ENCODE results near the gene GBX1. TPM values are rescaled to one million over a fixed set of nuclear protein-coding genes. Genes with fewer than 3 reads are reported as not detected.

The GBX1 gene
- total RNA-seq, 2 donors from 2014 or later: not detected

GRCh38 chr7:151109094-151110048, 58.1 kb downstream of the GBX1 start:
- ATAC-seq: peak; percentile 43
- DNase-seq: peak in 1 of 2 donors; percentile 32
- intact Hi-C loops (cut with DNase I, micrococcal nuclease): no loop called here

DNA sequence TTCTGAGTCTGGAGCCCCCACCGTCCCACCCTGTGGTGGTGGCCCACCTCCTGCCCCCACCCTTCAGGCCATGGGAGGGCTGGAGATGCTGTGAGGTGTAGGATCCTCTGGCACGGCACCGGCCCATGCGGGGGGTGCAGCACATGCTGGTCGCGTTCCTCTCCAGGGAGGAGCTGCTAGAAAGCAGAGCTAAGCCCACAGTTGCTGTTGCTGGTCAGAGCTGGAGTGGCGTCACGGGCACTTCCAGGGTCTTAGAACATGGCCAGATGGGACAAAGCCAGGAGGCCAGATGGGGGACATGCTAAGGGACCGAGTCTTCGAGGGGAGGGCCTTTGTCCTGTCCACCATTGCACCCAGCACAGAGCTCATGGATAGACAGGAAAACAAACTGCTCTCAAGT, 59.6 kb downstream of the GBX1 start:
- no peak for DNase-seq
- no peak for ATAC-seq
- intact Hi-C loops (cut with DNase I, micrococcal nuclease): no loop called here

DNA sequence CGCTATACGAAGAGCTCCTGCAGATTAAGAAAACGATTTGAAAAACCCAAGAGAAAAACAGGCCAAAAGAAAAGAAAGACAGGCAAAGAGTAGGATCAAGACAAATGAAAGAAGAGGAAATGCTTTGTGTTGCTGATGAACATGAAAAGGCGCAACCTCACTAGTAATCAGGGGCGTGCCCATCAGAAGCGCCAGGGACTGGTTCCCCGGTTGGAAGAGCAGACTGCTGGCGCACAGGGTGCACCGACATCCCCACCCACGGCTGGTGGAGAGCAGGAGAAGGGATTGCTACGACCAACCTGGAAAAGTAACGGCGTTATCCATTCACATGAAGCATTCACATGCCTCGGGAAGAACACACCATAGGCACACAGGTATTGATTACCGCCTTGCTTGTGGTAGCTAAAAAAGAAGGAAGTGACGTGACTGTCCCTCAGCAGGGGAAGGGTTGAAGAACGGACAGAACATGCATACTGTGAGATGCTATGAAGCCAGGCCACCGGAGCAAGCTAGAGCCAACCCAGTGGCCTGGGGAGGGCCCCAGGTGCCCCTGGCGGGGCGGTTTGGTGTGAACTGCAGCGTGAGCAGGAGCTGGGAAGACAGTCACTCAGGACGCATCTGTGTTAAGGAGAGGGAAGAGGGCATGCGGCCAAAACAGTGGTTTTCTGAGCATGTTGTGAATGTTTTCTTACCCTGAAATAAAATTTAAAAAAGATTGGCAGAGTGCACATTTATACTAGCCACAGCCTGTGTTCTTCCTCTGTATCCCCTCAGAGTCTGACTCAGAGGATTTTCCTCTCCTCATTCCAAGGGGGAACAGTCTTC, 62.9 kb downstream of the GBX1 start:
- DNase-seq (no peak), ATAC-seq (no peak)
- intact Hi-C loops (cut with DNase I, micrococcal nuclease): no loop called here

GRCh38 chr7:151103973-151104372, 63.5 kb downstream of the GBX1 start:
- intact Hi-C loops (cut with DNase I, micrococcal nuclease): no loop called here
- no peak for ATAC-seq
- DNase-seq: no peak

DNA sequence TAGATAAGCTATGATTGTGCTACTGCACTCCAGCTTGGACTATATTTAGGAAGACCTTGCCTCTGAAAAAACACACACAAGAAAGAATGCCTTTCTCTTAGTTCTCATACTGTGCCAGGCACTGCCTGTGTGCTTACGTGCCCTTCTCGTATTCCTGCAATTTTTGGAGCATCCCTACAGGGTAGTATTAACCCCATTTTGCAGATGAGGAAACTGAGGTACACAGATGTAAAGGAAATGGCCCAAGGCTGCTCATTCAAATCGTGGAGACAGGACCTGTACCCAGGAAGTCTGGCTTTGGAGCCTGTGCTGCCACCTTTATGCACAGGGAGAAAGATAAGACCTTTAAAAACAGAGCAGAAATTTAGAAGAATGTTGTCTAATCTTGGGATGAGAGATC, 64.5 kb downstream of the GBX1 start:
- ATAC-seq (no peak), DNase-seq (no peak)

DNA sequence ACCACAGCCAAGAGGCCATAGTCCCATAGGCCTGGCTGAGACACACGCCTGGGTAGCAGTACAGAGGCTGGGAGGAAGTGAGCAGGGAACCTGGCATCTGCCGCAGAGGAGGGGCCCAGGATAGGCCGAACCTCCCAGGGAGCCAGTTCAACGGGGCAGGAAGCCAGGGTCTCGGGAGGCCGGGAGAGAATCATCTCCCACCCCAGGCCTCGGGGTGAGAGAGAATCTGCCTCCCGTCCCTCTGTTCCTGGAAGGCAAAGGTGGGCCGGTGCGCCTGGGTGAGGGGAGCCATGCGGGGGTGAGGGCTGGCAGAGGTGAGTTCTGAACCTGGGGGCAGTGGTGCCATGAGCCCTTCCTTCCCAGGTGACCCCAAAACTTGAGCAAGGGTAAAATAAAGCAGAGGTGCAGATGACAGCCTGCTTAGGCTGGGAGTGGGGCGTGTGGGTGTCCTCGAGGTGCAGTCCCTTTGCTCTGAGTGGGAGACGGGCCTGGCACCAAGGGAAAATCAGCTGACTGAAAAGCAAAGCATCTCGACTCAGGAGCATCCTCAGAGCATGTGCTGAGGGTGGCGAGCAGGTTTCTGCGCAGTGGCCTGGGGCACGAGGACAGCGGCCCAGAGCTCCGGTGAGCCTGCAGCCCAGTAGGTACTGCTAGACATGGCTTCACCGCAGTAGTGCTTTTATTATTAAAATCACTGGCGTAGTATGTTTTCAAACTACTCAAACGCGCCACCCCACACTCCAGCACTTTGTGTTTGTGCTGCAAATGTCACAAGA, 65.7 kb downstream of the GBX1 start:
- intact Hi-C loops (cut with DNase I, micrococcal nuclease): no loop called here
- DNase-seq: no peak
- ATAC-seq: no peak

More for the DNA sequence above, 64.5 kb downstream of the GBX1 start:
- intact Hi-C loops (cut with DNase I, micrococcal nuclease): no loop called here

DNA sequence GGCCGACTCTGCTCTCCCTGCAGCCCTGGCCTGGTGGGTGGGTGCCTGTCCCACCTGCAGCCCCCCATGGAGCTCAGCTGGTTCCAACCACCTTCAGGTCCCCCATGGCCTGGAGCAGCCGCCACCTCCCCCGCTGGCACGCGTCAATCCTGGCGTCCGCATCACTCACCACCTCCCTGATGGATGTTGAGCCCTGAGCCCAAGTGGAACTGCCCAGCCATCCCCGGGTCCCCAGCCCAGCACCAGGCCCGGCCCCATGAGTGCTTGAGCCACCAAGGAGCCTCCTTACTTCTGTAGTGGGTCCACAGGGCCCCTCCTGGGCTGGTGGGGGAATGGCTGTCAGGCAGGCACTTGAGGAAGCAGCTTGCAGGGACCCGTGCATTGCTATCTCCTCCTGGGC, 66.6 kb downstream of the GBX1 start:
- ATAC-seq (no peak), DNase-seq (no peak)
- intact Hi-C loops (cut with DNase I, micrococcal nuclease): no loop called here

GRCh38 chr7:151099486-151100211, 67.8 kb downstream of the GBX1 start:
- intact Hi-C loops (cut with DNase I, micrococcal nuclease): no loop called here
- no peak for ATAC-seq
- no peak for DNase-seq

Other genes starting within 250 kb of the GBX1 start
- gene KCNH2, start 189.4 kb downstream of the GBX1 start, total RNA-seq: 10 to 100 TPM in 1 of 2 donors, under 1 TPM in 1; 0.92 to 10.4 TPM
- gene NOS3, start 176.7 kb downstream of the GBX1 start, total RNA-seq: 1 to 10 TPM; 2.7 to 5.4 TPM
- under 1 TPM in 1 of 2 donors, not detected in 1; 0.22 TPM for gene ATG9B, start 143.2 kb downstream of the GBX1 start, total RNA-seq
- gene ABCB8, start 139.2 kb downstream of the GBX1 start, total RNA-seq: 10 to 100 TPM; 25.3 to 40.0 TPM
- gene ASIC3, start 119.2 kb downstream of the GBX1 start, total RNA-seq: 1 to 10 TPM; 1.4 to 2.3 TPM
- gene CDK5, start 109.8 kb downstream of the GBX1 start, total RNA-seq: 10 to 100 TPM; 12.8 to 15.1 TPM
- 10 to 100 TPM; 76.7 to 97.4 TPM for gene SLC4A2, start 108.1 kb downstream of the GBX1 start, total RNA-seq
- 100 to 1,000 TPM in 1 of 2 donors, 10 to 100 TPM in 1; 82.0 to 108 TPM for gene FASTK, start 86.9 kb downstream of the GBX1 start, total RNA-seq
- gene TMUB1, start 84.2 kb downstream of the GBX1 start, total RNA-seq: 10 to 100 TPM; 72.4 to 80.7 TPM
- gene AGAP3, start 81.2 kb downstream of the GBX1 start, total RNA-seq: 10 to 100 TPM; 50.8 to 64.0 TPM
- gene ASB10, start 19.6 kb upstream of the GBX1 start, total RNA-seq: not detected
- not detected for gene H2BK1, start 42.8 kb upstream of the GBX1 start, total RNA-seq
- 10 to 100 TPM; 27.9 to 28.0 TPM for gene ABCF2, start 59.5 kb upstream of the GBX1 start, total RNA-seq
- 10 to 100 TPM; 46.8 to 48.8 TPM for gene CHPF2, start 64.8 kb upstream of the GBX1 start, total RNA-seq
- gene SMARCD3, start 81.0 kb upstream of the GBX1 start, total RNA-seq: 1 to 10 TPM; 4.3 to 9.8 TPM
- gene NUB1, start 174.1 kb upstream of the GBX1 start, total RNA-seq: 10 to 100 TPM; 50.7 to 53.3 TPM
- 1 to 10 TPM in 1 of 2 donors, under 1 TPM in 1; 0.85 to 2.8 TPM for gene WDR86, start 242.3 kb upstream of the GBX1 start, total RNA-seq

Measured in left colon (tissue), 2 donors.